Muscle of leg (tissue), 11 donors: ENCODE data around the gene DOLK. TPM values are rescaled to one million over a fixed set of nuclear protein-coding genes. Genes with fewer than 3 reads are reported as not detected.

ENCODE experiments used
- DNase-seq: peaks from one replicate; pipeline ENCODE4 v3.0.0; 2013
- H3K27ac ChIP-seq: one replicate; pipeline ENCODE4 v1.5.1; 2013; ENCODE audit warnings: mild to moderate bottlenecking, low read length, control low read depth
- H3K27me3 ChIP-seq: one replicate; pipeline ENCODE4 v1.6.1; 2013; ENCODE audit warnings: low read length; ENCODE audit not compliant: control insufficient read depth, insufficient read depth
- H3K36me3 ChIP-seq: one replicate; pipeline ENCODE4 v1.6.1; 2013; ENCODE audit warnings: low read length; ENCODE audit not compliant: control insufficient read depth, insufficient read depth
- H3K4me1 ChIP-seq: one replicate; pipeline ENCODE4 v1.6.1; 2013; ENCODE audit warnings: low read length; ENCODE audit not compliant: control insufficient read depth, insufficient read depth
- H3K4me3 ChIP-seq: one replicate; pipeline ENCODE4 v1.5.1; 2013; ENCODE audit warnings: low read length, control low read depth
- H3K9me3 ChIP-seq: replicated peaks from 2 replicates; pipeline ENCODE4 v1.6.1; 2013; ENCODE audit warnings: low read depth, low read length; ENCODE audit not compliant: control insufficient read depth
- WGBS: methylation state at CpG from one replicate; pipeline ENCODE4 v1.1.5; 2013; ENCODE audit warnings: missing lambda C conversion rate; ENCODE audit not compliant: insufficient coverage; 5-methylcytosine and 5-hydroxymethylcytosine counted together
- polyA plus RNA-seq, 8 donors: library from polyadenylated mRNA; unstranded; fragments of 120-200 nt; gene quantifications; one replicate each; pipeline versions ENCODE4 v1.2.1 to v1.2.3, GENCODE V29; 2013; ENCODE audit warnings: inconsistent platforms in 1 of 8, low replicate concordance in 1 of 8; ENCODE audit not compliant: insufficient read length in 8 of 8, insufficient read depth in 1 of 8
- total RNA-seq: library from RNA; stranded (reverse); fragments of 120-200 nt; gene quantifications from one replicate; pipeline ENCODE4 v1.2.4, GENCODE V29; 2013

The DOLK gene
- total and polyA plus RNA-seq, 9 donors = 7.9 to 11.6 (median 9.3) TPM

DNA sequence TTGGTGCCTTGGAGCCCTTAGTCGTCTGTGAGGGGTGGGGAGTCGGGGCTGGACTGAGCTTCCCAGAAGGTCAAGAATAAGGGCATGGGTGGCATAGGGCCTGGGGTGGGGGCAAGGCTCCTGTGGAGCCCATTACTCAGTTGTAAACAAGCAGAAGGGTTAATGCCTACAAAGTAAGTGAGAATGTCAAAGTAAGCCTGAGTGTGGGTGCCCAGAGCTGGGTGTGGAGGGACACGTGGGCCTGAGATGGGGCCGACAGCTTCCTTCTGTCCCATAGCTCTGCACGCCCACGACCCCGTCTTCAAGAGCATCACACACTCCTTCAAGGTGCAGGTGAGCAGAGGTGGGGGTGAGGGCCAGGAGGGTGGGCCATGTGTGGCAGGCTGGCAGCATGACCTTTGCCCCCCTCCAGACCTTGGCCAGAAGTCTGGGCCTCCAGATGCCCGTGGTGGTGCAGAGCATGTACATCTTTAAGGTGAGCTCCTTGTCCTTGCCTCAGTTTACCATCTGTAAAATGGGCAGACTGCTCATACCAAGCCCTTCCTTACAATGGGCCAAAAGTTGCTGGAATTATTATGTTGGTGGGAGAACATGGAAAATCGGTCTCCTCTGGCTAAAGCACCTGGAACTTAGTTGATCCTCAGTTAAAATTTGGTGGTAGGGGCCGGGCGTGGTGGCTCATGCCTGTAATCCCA lies 11.1 kb downstream of the DOLK start:
- H3K4me1 ChIP-seq = no peaks in the 10 kb centered on the region
- no peaks in the 10 kb centered on the region for H3K27me3 ChIP-seq
- no peak for DNase-seq
- no peaks in the 10 kb centered on the region for H3K9me3 ChIP-seq
- WGBS = 82% methylated on average over 5 of the region's 11 CpGs
- peaks cover 41% of the 10 kb centered on the region for H3K36me3 ChIP-seq
- H3K27ac ChIP-seq = no peak overlapping the region
- H3K4me3 ChIP-seq = no peak overlapping the region

DNA sequence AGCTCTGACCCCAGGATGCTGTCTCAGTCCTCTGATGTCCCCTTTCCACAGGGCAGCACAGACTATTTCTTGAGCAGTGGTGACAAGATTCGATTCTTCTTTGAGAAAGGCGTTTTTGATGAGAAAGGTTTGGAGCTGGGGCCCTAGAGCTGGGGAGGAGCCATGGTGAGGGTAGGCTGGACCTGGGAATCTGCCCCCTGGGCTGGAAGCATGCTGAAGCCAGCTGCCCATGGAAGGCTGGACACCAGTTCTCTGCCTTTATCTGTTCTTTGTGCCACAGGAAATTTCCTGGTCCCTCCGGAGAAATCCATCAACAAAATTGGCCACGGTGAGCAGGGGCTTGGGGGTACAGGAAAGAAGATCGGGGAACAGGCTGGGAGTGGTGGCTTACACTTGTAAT lies 13.7 kb downstream of the DOLK start:
- 87% methylated on average over 3 of the region's 5 CpGs for WGBS
- Histone ChIP-seq H3K36me3 (peaks cover 29% of the 10 kb centered on the region), H3K27ac (no peak overlapping the region), H3K27me3 (no peaks in the 10 kb centered on the region), H3K9me3 (no peaks in the 10 kb centered on the region), H3K4me3 (no peak overlapping the region), H3K4me1 (no peaks in the 10 kb centered on the region)
- DNase-seq = no peak

DNA sequence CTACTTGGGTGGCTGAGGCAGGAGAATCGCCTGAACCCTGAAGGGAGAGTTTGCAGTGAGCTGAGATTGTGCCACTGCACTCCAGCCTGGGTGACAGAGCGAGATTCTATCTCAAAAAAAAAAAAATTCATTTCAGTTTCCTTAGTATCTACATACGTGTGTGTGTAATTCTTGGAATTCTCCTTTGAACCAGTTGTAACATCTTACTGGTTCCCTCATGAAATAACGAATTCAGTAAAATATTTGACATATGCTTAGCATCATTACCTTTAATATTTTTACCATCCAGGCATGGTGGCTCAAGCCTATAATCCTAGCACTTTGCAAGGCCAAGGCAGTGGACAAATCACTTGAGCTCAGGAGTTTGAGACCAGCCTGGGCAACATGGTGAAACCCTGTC lies 17.8 kb downstream of the DOLK start:
- no peaks in the 10 kb centered on the region for H3K9me3 ChIP-seq
- H3K36me3 ChIP-seq = peaks cover 17% of the 10 kb centered on the region
- 100% methylated on average over 1 of the region's 4 CpGs for WGBS
- no peaks in the 10 kb centered on the region for H3K27me3 ChIP-seq
- peaks cover 3% of the 10 kb centered on the region for H3K4me1 ChIP-seq
- no peak overlapping the region for H3K4me3 ChIP-seq
- no peak overlapping the region for H3K27ac ChIP-seq
- DNase-seq = no peak

DNA sequence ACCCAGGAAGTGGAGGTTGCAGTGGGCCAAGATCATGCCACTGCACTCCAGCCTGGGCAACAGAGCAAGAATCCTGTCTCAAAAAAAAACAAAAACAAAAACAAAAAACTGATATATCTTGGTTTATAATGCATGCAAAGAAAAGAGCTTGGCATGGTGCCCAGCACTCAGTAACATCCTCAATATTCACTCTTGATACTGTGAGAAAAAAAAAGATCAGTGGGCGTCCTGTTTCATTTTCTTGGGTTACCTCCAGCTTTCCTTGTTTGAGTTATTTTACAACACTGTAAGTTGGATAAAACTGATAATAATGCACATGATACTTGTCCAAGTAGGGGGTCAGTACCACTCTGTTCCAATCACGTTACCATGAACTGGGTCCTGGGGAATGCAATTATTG lies 18.8 kb downstream of the DOLK start:
- peaks cover 3% of the 10 kb centered on the region for H3K4me1 ChIP-seq
- H3K9me3 ChIP-seq = no peaks in the 10 kb centered on the region
- no peak for DNase-seq
- H3K27ac ChIP-seq = no peak overlapping the region
- H3K27me3 ChIP-seq = no peaks in the 10 kb centered on the region
- peaks cover 12% of the 10 kb centered on the region for H3K36me3 ChIP-seq
- WGBS = 86% methylated on average over 1 of the region's 2 CpGs
- H3K4me3 ChIP-seq = no peak overlapping the region

DNA sequence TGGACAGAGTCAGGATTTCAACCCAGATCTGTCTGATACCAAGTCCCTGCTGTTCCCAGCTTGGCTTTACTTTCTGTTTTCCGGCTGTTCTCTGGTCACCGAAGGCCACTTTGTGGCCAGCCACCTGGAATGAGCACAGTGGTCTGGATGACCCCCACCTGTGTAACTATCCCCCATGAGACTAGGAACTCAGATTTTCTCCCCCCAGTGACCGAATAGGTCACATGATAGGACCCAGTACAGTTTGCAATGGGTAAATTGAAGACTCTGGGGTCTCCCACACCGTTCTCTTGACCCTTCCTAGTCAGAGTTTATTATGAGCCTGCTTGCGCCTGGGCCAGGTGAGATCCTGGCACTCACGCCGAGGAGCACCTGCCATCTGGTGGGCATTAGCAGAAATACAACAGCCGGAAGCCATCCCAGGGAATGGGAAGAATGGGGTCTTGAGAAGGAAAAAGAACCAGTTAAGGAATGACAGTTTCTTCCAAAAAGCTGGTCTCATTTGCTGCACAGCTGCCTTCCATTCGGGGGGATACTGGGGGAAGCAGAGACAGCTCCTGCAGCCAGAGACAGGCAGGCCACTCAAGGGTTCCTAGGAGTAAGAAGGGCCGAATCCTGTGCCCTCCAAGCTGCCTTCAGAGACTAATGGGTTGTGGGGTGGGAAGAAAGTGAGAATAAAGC lies 19.5 kb downstream of the DOLK start:
- peaks cover 6% of the 10 kb centered on the region for H3K4me1 ChIP-seq
- 32% methylated on average over 8 of the region's 10 CpGs for WGBS
- H3K9me3 ChIP-seq = no peaks in the 10 kb centered on the region
- H3K27me3 ChIP-seq = no peaks in the 10 kb centered on the region
- DNase-seq = peak; percentile 50
- no peak overlapping the region for H3K4me3 ChIP-seq
- H3K27ac ChIP-seq = no peak overlapping the region
- peaks cover 7% of the 10 kb centered on the region for H3K36me3 ChIP-seq

DNA sequence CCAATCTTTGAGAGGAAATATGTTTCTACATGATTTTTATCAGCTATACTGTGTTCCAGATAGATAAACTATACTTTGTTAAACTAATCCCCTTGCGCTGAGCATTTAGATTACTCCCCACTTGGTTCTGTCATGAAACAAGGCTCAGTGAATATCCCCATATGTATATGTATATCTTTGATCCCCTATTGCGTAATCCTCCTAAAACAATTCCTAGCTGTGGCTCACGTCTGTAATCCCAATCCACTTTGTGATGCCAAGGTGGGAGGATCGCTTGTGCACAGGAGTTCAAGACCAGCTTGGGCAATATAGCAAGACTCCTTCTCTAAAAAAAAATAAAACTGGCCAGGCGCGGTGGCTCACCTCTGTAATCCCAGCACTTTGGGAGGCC lies 23.9 kb downstream of the DOLK start:
- no peak overlapping the region for H3K27ac ChIP-seq
- no peak overlapping the region for H3K4me3 ChIP-seq
- peaks cover 15% of the 10 kb centered on the region for H3K36me3 ChIP-seq
- 83% methylated on average over 5 of the region's 6 CpGs for WGBS
- DNase-seq = no peak
- peaks cover 48% of the 10 kb centered on the region for H3K4me1 ChIP-seq
- H3K27me3 ChIP-seq = no peaks in the 10 kb centered on the region
- no peaks in the 10 kb centered on the region for H3K9me3 ChIP-seq

DNA sequence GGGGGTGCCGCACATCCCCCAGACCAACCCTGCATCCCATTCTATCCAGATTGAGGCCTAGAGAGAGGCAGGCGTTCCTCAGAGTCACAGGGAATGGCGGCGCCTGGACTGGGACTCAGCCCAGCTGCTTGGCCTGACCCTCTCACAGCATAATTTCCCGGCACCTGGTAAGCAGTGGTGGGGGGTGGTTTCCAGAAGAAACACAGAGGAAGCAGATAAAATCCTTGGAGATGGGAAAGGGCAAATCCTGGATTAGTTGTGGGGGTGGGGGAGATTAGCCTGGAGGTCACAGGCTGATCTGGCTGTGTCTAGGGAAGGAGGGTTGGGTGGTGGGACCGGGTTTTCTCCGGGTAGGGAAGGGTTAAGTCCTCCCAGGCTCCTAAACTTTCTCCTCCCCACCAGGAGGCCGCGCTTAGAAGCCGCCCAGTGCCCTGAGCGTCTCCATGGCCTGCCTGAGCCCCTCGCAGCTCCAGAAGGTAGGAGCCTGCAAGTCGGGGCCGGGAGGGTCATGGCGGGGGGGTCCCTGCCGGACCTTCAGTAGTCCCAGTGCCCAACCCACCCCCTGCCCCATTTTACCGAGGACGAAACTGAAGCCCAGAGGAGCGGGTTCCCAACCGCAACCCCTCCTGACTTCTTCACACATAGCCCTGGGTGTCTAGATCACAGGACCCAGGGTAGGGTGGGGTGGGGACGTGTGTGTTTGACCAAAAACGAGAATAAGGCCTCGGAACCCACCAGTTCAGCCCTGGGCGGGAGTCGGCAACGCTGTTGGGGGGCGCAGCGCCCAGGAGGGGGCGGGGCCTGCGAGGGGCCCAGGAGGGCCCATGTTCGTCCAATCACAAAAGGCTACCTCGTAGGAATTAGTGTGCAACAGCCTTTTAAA lies 25.3 kb downstream of the DOLK start:
- peak overlapping the region; percentile 99 for H3K27ac ChIP-seq
- WGBS = 2% methylated on average over 9 of the region's 32 CpGs
- peak; percentile 89 for DNase-seq
- H3K4me3 ChIP-seq = peak overlapping the region; percentile 77
- H3K36me3 ChIP-seq = peaks cover 20% of the 10 kb centered on the region
- no peaks in the 10 kb centered on the region for H3K9me3 ChIP-seq
- H3K4me1 ChIP-seq = peaks cover 50% of the 10 kb centered on the region
- H3K27me3 ChIP-seq = no peaks in the 10 kb centered on the region

DNA sequence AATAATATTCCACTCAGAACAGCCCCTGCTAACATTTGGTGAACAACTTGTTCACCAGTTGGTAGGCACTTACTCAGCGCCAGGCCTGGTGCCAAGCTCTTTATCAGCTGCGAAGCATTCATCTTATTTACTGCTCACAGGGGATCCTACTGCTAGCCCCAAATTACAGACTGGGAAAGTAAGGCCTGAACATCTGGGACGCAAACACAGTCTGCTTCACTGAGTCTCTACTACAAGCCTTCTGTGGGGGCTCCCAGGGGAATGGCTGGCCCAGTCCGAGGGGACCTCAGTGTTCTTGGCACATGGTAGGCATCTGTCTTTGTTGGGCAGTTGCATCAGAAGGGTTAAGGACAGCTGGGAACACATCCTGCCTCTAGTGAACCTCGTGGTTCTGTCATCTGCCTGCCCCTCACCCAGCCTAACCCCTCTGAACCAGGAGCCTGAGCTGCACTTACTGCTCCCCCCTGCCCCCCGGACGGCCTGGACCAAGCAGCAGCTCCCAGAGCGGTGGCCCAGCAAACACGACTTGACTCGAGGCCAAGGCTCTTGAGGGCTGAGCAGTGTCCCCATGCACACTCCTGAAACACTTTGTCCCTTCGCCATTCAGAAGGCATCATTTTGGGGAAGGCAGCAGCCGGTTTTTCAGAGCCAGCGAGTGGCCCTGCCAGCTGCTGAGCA lies 26.9 kb downstream of the DOLK start, which contains the start of gene PHYHD1:
PHYHD1 (plus strand) TSS at position 602 of the 678 bp plus-strand sequence. CDS start 1,342 bp downstream, outside the sequence.
- H3K9me3 ChIP-seq = no peaks in the 10 kb centered on the region
- H3K27ac ChIP-seq = peak within 1 kb of the TSS; percentile 99
- peak within 1 kb of the TSS; percentile 77 for H3K4me3 ChIP-seq
- peaks cover 65% of the 10 kb centered on the region for H3K4me1 ChIP-seq
- peak; percentile 74 for DNase-seq
- H3K36me3 ChIP-seq = peaks cover 29% of the 10 kb centered on the region
- WGBS = 44% methylated on average over 11 of the region's 13 CpGs
- no peaks in the 10 kb centered on the region for H3K27me3 ChIP-seq

DNA sequence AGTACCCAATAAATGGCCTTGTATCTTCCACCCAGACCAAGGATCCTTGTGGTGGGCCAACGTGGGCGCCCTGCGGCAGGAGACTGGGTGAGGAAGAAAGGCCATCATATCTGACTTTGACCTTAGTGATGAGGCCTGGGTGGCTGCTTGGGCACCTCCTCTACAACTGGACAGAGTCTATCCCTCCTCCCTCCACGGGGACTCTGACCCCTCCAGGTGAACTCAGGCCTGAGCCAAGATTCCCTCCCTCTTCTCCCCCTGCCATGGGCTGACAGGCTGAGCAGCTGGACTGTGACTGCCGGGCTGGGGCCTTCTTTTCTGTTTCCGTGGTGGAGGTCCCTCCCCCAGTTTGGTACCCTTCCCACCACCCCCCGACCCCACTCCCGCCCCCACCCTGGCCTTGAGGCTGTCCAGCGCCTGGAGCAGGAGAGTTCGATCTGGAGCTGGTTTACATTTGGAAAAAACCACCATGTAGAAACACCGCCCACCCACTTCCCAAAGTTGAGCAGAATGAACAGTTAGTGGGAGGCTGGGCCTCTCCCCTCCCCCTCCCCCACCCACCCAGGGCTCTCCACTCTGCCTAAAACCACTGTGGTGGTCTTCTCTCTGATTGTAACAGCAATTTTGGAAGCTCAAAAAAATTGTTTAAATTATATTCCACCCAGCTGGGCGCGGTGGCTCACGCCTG lies 27.9 kb downstream of the DOLK start:
- Histone ChIP-seq H3K27me3 (no peaks in the 10 kb centered on the region), H3K4me3 (no peak overlapping the region), H3K4me1 (peaks cover 65% of the 10 kb centered on the region), H3K36me3 (peaks cover 35% of the 10 kb centered on the region), H3K9me3 (no peaks in the 10 kb centered on the region), H3K27ac (peak overlapping the region; percentile 99)
- no peak for DNase-seq
- no CpG with 5 or more reads among the region's 14 CpGs for WGBS
